GM12878 (cell line): ENCODE results near the gene MIPOL1.

Experiments used
- CHD2 ChIP-seq: IDR thresholded peaks from 2 replicates; pipeline ENCODE4 v1.6.1; 2011; ENCODE audit warnings: low read depth, low read length, improper control_type of control experiment, borderline replicate concordance
- CTCF ChIP-seq, 3 experiments: IDR thresholded peaks in 2 of 3; conservative IDR thresholded peaks in 1 of 3; 2 replicates each; pipeline ENCODE4 v1.5.1; 2011; ENCODE audit warnings: low read depth in 3 of 3, low read length in 3 of 3, mild to moderate bottlenecking in 3 of 3, control low read depth in 2 of 3, moderate library complexity in 2 of 3, inconsistent platforms in 1 of 3, mixed read lengths in 1 of 3; ENCODE audit not compliant: control insufficient read depth in 2 of 3, insufficient read depth in 1 of 3; ENCODE audit errors: extremely low read depth in 1 of 3
- HCFC1 ChIP-seq: fragments of 150-350 bp; IDR thresholded peaks from 2 replicates; pipeline ENCODE4 v1.6.1; 2014; ENCODE audit warnings: low read length
- HDGF ChIP-seq: fragments of 450-650 bp; IDR thresholded peaks from 2 replicates; pipeline ENCODE4 v1.6.1; 2016; ENCODE audit warnings: antibody characterized with exemption
- LARP7 ChIP-seq: fragments of 450-650 bp; IDR thresholded peaks from 2 replicates; pipeline ENCODE4 v1.6.1; 2017; ENCODE audit warnings: mild to moderate bottlenecking
- RAD51 ChIP-seq: fragments of 450-650 bp; IDR thresholded peaks from 2 replicates; pipeline ENCODE4 v1.6.1; 2016; ENCODE audit warnings: moderate library complexity, mild to moderate bottlenecking, inconsistent platforms
- RFX5 ChIP-seq: IDR thresholded peaks from 2 replicates; pipeline ENCODE4 v1.6.1; 2011; ENCODE audit warnings: low read depth, low read length, improper control_type of control experiment
- SIN3A ChIP-seq: IDR thresholded peaks from 2 replicates; pipeline ENCODE4 v1.6.1; 2012; ENCODE audit warnings: low read depth, low read length, improper control_type of control experiment
- TCF12 ChIP-seq: IDR thresholded peaks from 2 replicates; pipeline ENCODE4 v1.6.1; 2011; ENCODE audit warnings: low read depth, mild to moderate bottlenecking, low read length

- TF ChIP-seq HDGF (no peak), CTCF (IDR thresholded peaks at IDR 0.05 in 2 of 3, conservative IDR thresholded peaks at IDR 0.05 in 1 of 3; ENCODE audit: control insufficient read depth in 2 of 3, extremely low read depth in 1 of 3, insufficient read depth in 1 of 3, low read depth in 3 of 3, low read length in 3 of 3) (no peak), TCF12 (no peak), RFX5 (no peak), RAD51 (no peak), SIN3A (no peak), HCFC1 (no peak), LARP7 (no peak), CHD2 (no peak)
These were observed 394.3 kb downstream of the MIPOL1 start for GRCh38 chr14:37591941-37592481.
